Gastrocnemius medialis (tissue), 4 donors: Measurements from ENCODE around the gene PTPRCAP. TPM values are rescaled to one million over a fixed set of nuclear protein-coding genes. Genes with fewer than 3 reads are reported as not detected.

Source experiments
- ATAC-seq, 2 donors: fragments of 150-250 bp; one replicate each; pipeline ENCODE4 v1.9.1; 2016
- DNase-seq, 2 donors: peaks; one replicate each; pipeline ENCODE4 v3.0.0-alpha.2; 2019
- H3K27ac ChIP-seq, 4 donors: fragments of 200-600 bp; sonication (generic); 1 replicate in 1 of 4; 2 replicates in 3 of 4; pipeline ENCODE4 v1.5.1; 2016 to 2018; ENCODE audit warnings: mild to moderate bottlenecking in 2 of 4, moderate library complexity in 1 of 4
- H3K27me3 ChIP-seq, 3 donors: fragments of 200-600 bp; sonication (generic) in 2 of 3; 1 replicate in 1 of 3; 2 replicates in 2 of 3; pipeline versions ENCODE4 v1.5.1 to v1.6.0; 2016 to 2019; ENCODE audit warnings: mild to moderate bottlenecking in 1 of 3, moderate library complexity in 1 of 3
- H3K36me3 ChIP-seq, 2 donors: fragments of 200-600 bp; sonication (generic) in 1 of 2; one replicate each; pipeline ENCODE4 v1.5.1; 2017 to 2018
- H3K4me1 ChIP-seq, 2 donors: fragments of 200-600 bp; sonication (generic) in 1 of 2; one replicate each; pipeline ENCODE4 v1.5.1; 2016 to 2017; ENCODE audit warnings: mild to moderate bottlenecking in 2 of 2
- H3K4me3 ChIP-seq, 4 donors: fragments of 200-600 bp; sonication (generic) in 3 of 4; 1 replicate in 1 of 4; 2 replicates in 3 of 4; pipeline ENCODE4 v1.5.1; 2016 to 2019; ENCODE audit warnings: mild to moderate bottlenecking in 2 of 4
- H3K9me3 ChIP-seq, 3 donors: fragments of 200-600 bp; sonication (generic) in 2 of 3; 1 replicate in 1 of 3; 2 replicates in 2 of 3; pipeline ENCODE4 v1.5.1; 2016 to 2019
- POLR2A ChIP-seq, 2 donors: fragments of 450-650 bp; IDR thresholded peaks; one replicate each; pipeline ENCODE4 v1.6.1; 2017; ENCODE audit warnings: antibody characterized with exemption in 2 of 2, mild to moderate bottlenecking in 2 of 2, moderate library complexity in 2 of 2
- in situ Hi-C, 4 donors: fragments of 200-750 bp; cut with MboI; loops; one replicate each; pipeline versions ENCODE4 v1.15.0 to v1.8.0; 2017; ENCODE audit warnings: low sequenced_read_pairs in 4 of 4
- intact Hi-C: fragments of 100-400 bp; cut with DNase I; formaldehyde crosslinking; loops from one replicate; pipeline ENCODE4 v1.15.1; 2023; ENCODE audit warnings: low total_unique reads
- total RNA-seq, 4 donors: library from RNA; depleted of rRNA; stranded (reverse); fragments of >200 nt; gene quantifications; one replicate each; pipeline versions ENCODE4 v1.1.0 to v1.2.3, GENCODE V29; 2016
- TF ChIP-seq, protein P1 (sequence below), 5 experiments: fragments of 450-650 bp in 3 of 5; fragments of 200-600 bp in 2 of 5; sonication (generic) in 2 of 5; IDR thresholded peaks in 4 of 5; conservative IDR thresholded peaks in 1 of 5; 1 replicate in 4 of 5; 2 replicates in 1 of 5; pipeline ENCODE4 v1.5.1; 2016 to 2019; ENCODE audit warnings: antibody characterized with exemption in 5 of 5, mild to moderate bottlenecking in 3 of 5, moderate library complexity in 3 of 5

Gene PTPRCAP
- total RNA-seq, 4 donors from 2014 or later = 0.47 to 1.5 (median 1.3) TPM

DNA sequence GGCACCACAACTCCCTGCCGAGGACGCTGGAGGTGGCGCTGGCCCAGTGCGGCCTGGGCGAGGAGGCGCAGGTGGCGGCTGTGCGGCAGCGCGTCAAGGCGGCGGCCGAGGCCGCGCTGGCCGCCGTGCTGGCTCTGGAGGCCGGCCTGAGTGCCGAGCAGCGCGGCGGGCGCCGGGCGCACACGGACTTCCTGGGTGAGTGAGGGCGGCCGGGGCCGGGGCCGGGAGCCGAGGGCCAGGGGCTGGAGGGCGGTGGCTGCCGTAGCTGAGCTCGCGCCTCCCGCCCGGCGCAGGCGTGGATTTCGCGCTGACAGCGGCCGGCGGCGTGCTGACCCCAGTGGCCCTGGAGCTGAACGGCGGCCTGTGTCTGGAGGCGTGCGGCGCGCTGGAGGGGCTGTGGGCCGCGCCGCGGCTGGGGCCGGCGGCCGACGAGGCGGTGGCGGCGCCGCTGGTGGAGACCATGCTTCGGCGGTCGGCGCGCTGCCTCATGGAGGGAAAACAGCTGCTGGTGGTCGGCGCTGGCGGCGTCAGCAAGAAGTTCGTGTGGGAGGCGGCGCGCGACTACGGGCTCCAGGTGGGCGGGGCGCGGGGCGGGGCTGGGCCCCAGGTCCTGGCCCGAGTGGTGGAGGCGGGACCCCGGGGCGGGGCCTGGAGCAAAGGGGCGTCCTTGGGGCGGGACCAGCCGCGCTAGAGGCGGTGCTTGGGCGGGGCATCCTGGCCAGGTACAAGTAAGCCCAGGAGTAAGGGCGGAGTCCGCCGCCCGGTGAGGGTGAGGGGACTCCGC is 16.6 kb downstream of the PTPRCAP start:
- H3K4me3 ChIP-seq = peak overlapping the region; percentile 21 to 77 (median 54)
- in situ Hi-C loops = no loop called here
- peak overlapping the region; percentile 78 to 97 (median 87) for H3K27ac ChIP-seq
- peak; percentile 86 to 90 for TF ChIP-seq POLR2A (IDR thresholded peaks at IDR 0.05)
- TF ChIP-seq, protein P1, sequence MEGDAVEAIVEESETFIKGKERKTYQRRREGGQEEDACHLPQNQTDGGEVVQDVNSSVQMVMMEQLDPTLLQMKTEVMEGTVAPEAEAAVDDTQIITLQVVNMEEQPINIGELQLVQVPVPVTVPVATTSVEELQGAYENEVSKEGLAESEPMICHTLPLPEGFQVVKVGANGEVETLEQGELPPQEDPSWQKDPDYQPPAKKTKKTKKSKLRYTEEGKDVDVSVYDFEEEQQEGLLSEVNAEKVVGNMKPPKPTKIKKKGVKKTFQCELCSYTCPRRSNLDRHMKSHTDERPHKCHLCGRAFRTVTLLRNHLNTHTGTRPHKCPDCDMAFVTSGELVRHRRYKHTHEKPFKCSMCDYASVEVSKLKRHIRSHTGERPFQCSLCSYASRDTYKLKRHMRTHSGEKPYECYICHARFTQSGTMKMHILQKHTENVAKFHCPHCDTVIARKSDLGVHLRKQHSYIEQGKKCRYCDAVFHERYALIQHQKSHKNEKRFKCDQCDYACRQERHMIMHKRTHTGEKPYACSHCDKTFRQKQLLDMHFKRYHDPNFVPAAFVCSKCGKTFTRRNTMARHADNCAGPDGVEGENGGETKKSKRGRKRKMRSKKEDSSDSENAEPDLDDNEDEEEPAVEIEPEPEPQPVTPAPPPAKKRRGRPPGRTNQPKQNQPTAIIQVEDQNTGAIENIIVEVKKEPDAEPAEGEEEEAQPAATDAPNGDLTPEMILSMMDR (IDR thresholded peaks at IDR 0.05 in 4 of 5, conservative IDR thresholded peaks at IDR 0.05 in 1 of 5) = peak in 2 of 5 experiments; percentile 13 to 28
- peak; percentile 93 to 95 for DNase-seq
- H3K27me3 ChIP-seq = no peaks in the 10 kb centered on the region
- no peaks in the 10 kb centered on the region for H3K36me3 ChIP-seq
- intact Hi-C loops = loop anchor here (1.0 to 10.0 kb wide), 3 partner anchors 19 to 1366 kb away; partner anchors contain the start of genes GSTP1 and SF3B2
- peak; percentile 67 to 82 for ATAC-seq
- H3K9me3 ChIP-seq = no peaks in the 10 kb centered on the region
- H3K4me1 ChIP-seq = peaks cover 45 to 50% of the 10 kb centered on the region in 2 donors

DNA sequence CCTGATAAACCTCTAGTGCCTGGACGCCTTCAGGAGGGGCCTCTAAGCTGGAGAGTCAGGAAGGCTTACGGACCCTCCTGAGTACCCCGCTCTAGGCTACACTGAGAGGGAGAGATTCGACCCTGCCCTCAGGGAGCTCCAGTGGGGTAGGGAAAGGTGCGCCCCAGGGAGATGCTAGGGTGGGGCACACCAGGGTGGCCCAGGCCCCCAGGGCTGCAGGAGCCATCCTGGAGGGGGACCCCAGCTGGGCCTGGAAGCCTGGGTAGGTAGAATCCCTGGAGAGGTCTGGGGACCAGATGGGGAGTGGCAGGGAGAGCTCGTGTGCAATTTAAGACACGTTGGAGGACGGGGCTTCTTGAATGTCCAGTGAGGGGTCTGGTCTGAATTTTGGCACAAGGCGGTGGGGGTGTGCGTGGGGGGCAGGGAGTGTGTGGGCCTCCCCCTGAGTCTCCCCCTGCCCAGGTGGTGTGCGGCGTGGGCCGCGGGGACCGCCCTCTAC is 17.3 kb downstream of the PTPRCAP start:
- Histone ChIP-seq H3K27me3 (no peaks in the 10 kb centered on the region), H3K27ac (peak overlapping the region; percentile 78 to 97 (median 87)), H3K36me3 (no peaks in the 10 kb centered on the region), H3K4me3 (peak overlapping the region; percentile 21 to 77 (median 54)), H3K4me1 (peaks cover 46 to 53% of the 10 kb centered on the region in 2 donors), H3K9me3 (no peaks in the 10 kb centered on the region)
- peak; percentile 1 to 9 for ATAC-seq
- intact Hi-C loops = loop anchor here (10.0 kb wide), 2 partner anchors 165 to 1365 kb away; partner anchors contain the start of genes GSTP1 and SF3B2
- no peak for TF ChIP-seq POLR2A (IDR thresholded peaks at IDR 0.05)
- TF ChIP-seq, protein P1 (IDR thresholded peaks at IDR 0.05 in 4 of 5, conservative IDR thresholded peaks at IDR 0.05 in 1 of 5) = no peak
- in situ Hi-C loops = no loop called here
- DNase-seq = no peak

DNA sequence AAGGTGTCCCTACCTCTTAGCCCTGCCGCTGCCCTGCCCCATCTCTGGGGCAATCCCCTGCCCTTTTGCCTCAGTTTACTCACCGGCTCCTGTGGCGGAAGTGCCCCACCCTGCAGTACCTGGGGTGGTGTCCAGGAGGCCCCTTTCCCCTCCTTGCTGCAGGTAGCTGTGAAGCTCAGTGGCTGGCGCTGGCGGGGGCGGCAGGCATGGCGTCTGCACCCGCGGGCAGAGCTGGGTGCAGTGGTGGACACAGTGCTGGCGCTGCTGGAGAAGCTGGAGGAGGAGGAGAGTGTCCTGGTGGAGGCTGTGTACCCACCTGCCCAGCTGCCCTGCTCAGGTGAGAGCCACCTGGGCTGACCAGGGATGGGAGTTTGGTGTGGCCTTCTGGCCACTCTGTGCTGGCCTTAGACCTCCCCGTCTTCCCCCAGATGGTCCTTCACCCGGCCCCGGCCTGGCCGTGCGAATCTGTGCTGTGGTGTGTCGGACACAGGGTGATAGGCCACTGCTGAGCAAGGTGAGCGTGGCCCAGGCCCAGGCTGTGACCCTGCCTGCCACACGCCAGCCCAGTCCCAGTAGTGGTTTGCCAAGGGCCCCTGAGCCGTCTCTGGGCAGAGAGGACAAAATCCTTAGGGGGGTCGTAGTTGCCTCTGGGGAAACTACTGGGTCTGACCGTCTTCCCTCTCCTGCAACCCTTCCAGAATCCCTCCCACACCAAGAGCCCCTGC is 18.0 kb downstream of the PTPRCAP start:
- in situ Hi-C loops = no loop called here
- Histone ChIP-seq H3K9me3 (no peaks in the 10 kb centered on the region), H3K4me3 (peak overlapping the region in 1 of 4 donors; percentile 50)

More for the DNA sequence above, 18.0 kb downstream of the PTPRCAP start:
- TF ChIP-seq, protein P1 (IDR thresholded peaks at IDR 0.05 in 4 of 5, conservative IDR thresholded peaks at IDR 0.05 in 1 of 5) = no peak
- Histone ChIP-seq H3K36me3 (no peaks in the 10 kb centered on the region), H3K4me1 (peaks cover 46 to 57% of the 10 kb centered on the region in 2 donors), H3K27me3 (no peaks in the 10 kb centered on the region), H3K27ac (peak overlapping the region; percentile 78 to 97 (median 87))
- DNase-seq (no peak), ATAC-seq (no peak)
- intact Hi-C loops = loop anchor here (10.0 kb wide), 2 partner anchors 165 to 1365 kb away; partner anchors contain the start of genes GSTP1 and SF3B2
